ENCODE measurements around the gene ARTN. TPM values are rescaled to one million over a fixed set of nuclear protein-coding genes. Genes with fewer than 3 reads are reported as not detected.

ARTN gene
- total and polyA plus RNA-seq, 2 experiments from 2014 or later, result 6.7 to 35.7 TPM

GRCh38 chr1:43902058-43902831 lies 31.4 kb upstream of the ARTN start:
- Histone ChIP-seq H3K4me2 (no peak overlapping the region), H3K79me2 (replicated peaks; ENCODE audit: insufficient read depth) (no peaks in the 10 kb centered on the region), H4K20me1 (replicated peaks; ENCODE audit: insufficient read depth) (no peaks in the 10 kb centered on the region), H3K4me3 (no peak overlapping the region), H3K4me1 (ENCODE audit: insufficient read depth) (no peaks in the 10 kb centered on the region), H3F3A (replicated peaks; ENCODE audit: low read depth) (no peaks in the 10 kb centered on the region), H2AFZ (no peak overlapping the region), H3K27me3 (ENCODE audit: insufficient read depth) (no peaks in the 10 kb centered on the region), H3K9me2 (ENCODE audit: insufficient read depth) (no peaks in the 10 kb centered on the region), H3K36me3 (ENCODE audit: insufficient read depth) (no peaks in the 10 kb centered on the region), H3K27ac (ENCODE audit: low read depth) (no peak overlapping the region)
- H3K36me3 Mint-ChIP-seq (ENCODE audit: low read depth), result peaks cover 3% of the 10 kb centered on the region; the same call in 1 of the 3 replicates
- no peak overlapping the region for H3K4me3 Mint-ChIP-seq
- TF ChIP-seq POLR2AphosphoS5 (IDR thresholded peaks at IDR 0.05; ENCODE audit: low read depth) (no peak), CTCF (conservative IDR thresholded peaks at IDR 0.05; ENCODE audit: low read depth in 2 of 2) (no peak), ZNF462 (CRISPR knock-in tag; IDR thresholded peaks at IDR 0.05) (no peak), JUNB (IDR thresholded peaks at IDR 0.05; ENCODE audit: unreplicated experiment) (no peak), ZNF114 (CRISPR knock-in tag; IDR thresholded peaks at IDR 0.05) (no peak), EZH2phosphoT487 (IDR thresholded peaks at IDR 0.05; ENCODE audit: unreplicated experiment) (no peak), CREB1 (CRISPR knock-in tag; IDR thresholded peaks at IDR 0.05; ENCODE audit: low read depth) (no peak), NANOG (IDR thresholded peaks at IDR 0.05; ENCODE audit: borderline replicate concordance) (no peak), STAT1 (IDR thresholded peaks at IDR 0.05; ENCODE audit: unreplicated experiment) (no peak), ZNF331 (CRISPR knock-in tag; IDR thresholded peaks at IDR 0.05; ENCODE audit: low read depth) (no peak), ETS1 (IDR thresholded peaks at IDR 0.05) (no peak), REST (IDR thresholded peaks at IDR 0.05; ENCODE audit: unreplicated experiment) (no peak), EZH2 (IDR thresholded peaks at IDR 0.05; ENCODE audit: low read depth, unreplicated experiment) (no peak)
- ATAC-seq (no peak), DNase-seq (ENCODE audit: low spot score) (no peak)
- H3K27ac Mint-ChIP-seq, result no peak overlapping the region
- peaks cover 11% of the 10 kb centered on the region for H3K27me3 Mint-ChIP-seq (ENCODE audit: insufficient read depth, low read depth, poor library complexity)
- H3K4me1 Mint-ChIP-seq, result no peaks in the 10 kb centered on the region; the same call in 2 of the 3 replicates
- peaks cover 3% of the 10 kb centered on the region; the same call in 2 of the 3 replicates for H3K9me3 Mint-ChIP-seq

Measured in GM23338 (cell line).